ENCODE results near the gene WDR5B. TPM values are rescaled to one million over a fixed set of nuclear protein-coding genes. Genes with fewer than 3 reads are reported as not detected.

Gene WDR5B
- total and polyA plus RNA-seq, 2 experiments from 2014 or later = 3.7 to 5.6 TPM

DNA sequence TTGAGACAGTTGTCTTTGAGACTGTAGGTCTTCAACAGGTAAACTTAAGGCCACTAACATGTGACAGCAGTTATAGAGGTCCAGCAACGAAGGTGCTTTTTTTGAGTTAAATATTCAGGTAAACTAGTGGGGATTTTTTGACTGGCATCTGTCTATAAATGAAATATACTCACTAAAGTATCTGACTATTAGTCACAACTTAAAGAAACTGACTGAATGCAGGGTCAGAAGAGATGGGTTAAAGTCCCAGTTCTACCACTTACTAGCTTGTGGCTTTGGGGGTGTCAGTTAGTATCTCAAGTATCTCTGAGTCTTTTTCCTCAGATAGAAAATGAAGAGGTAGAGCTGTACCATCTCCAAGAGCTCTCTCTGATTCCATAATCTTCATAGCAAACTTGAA is 50.8 kb downstream of the WDR5B start:
- no peak overlapping the region for H3K27ac ChIP-seq
- TF ChIP-seq EZH2phosphoT487 (IDR thresholded peaks at IDR 0.05; ENCODE audit: insufficient read depth, low read depth) = no peak
- TF ChIP-seq EZH2 (IDR thresholded peaks at IDR 0.05; ENCODE audit: insufficient read depth, poor library complexity, severe bottlenecking) = no peak
- no peaks in the 10 kb centered on the region for H3K79me2 ChIP-seq (ENCODE audit: insufficient read depth)
- no peak overlapping the region for H3K9ac ChIP-seq
- H3K36me3 ChIP-seq (ENCODE audit: low read depth) = peaks cover 21% of the 10 kb centered on the region; the same call in 1 of the 2 replicates
- in situ Hi-C loops (cut with MboI) = no loop called here
- no peaks in the 10 kb centered on the region for H4K20me1 ChIP-seq (ENCODE audit: insufficient read depth)
- no peak overlapping the region for H3K4me3 ChIP-seq
- H3K4me2 ChIP-seq (ENCODE audit: unreplicated experiment) = no peak overlapping the region
- H3K4me1 ChIP-seq (ENCODE audit: insufficient read depth) = peaks cover 7% of the 10 kb centered on the region; the same call in 1 of the 2 replicates
- WGBS, 2 experiments (ENCODE audit: low coverage in 1 of 2, low lambda C conversion rate in 2 of 2, missing lambda C conversion rate in 2 of 2) = 86 to 91% methylated on average over 1 of the region's 1 CpG
- no peaks in the 10 kb centered on the region for H3K9me3 ChIP-seq (ENCODE audit: low read depth)
- no peaks in the 10 kb centered on the region for H3F3A ChIP-seq (ENCODE audit: insufficient read depth)
- no peaks in the 10 kb centered on the region for H3K9me2 ChIP-seq (ENCODE audit: insufficient read depth)
- DNase-seq = no peak
- no peak overlapping the region for H2AFZ ChIP-seq
- no peaks in the 10 kb centered on the region for H3K27me3 ChIP-seq (replicated peaks; ENCODE audit: insufficient read depth)

DNA sequence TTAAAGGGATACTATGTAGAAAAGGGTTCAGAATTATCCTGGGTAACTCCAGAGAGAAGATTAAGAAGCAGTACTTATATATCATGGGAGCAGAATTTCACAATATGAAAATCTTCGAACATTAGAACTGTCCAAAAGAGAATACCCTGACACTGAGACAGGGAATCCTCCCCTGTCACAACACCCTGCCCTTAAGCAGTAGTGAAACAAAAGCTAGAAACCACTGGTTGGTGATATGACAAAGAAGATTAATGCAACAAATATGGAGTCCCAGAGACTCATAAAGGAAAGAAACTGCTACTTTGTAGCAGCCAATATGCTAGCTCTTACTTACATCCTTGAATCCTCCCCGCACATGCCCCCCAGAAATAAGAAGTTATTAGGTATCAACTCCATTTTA is 51.4 kb downstream of the WDR5B start:
- no peak for DNase-seq
- H3K4me2 ChIP-seq (ENCODE audit: unreplicated experiment) = no peak overlapping the region
- 78 to 79% methylated on average over 2 of the region's 2 CpGs for WGBS, 2 experiments (ENCODE audit: low coverage in 1 of 2, low lambda C conversion rate in 2 of 2, missing lambda C conversion rate in 2 of 2)
- no peaks in the 10 kb centered on the region for H4K20me1 ChIP-seq (ENCODE audit: insufficient read depth)
- H3K27ac ChIP-seq = no peak overlapping the region
- H3K36me3 ChIP-seq (ENCODE audit: low read depth) = peaks cover 21% of the 10 kb centered on the region; the same call in 1 of the 2 replicates
- no peaks in the 10 kb centered on the region for H3K79me2 ChIP-seq (ENCODE audit: insufficient read depth)
- peaks cover 7% of the 10 kb centered on the region; the same call in 1 of the 2 replicates for H3K4me1 ChIP-seq (ENCODE audit: insufficient read depth)
- no peaks in the 10 kb centered on the region for H3F3A ChIP-seq (ENCODE audit: insufficient read depth)
- no peak overlapping the region for H2AFZ ChIP-seq
- TF ChIP-seq EZH2 (IDR thresholded peaks at IDR 0.05; ENCODE audit: insufficient read depth, poor library complexity, severe bottlenecking) (no peak), EZH2phosphoT487 (IDR thresholded peaks at IDR 0.05; ENCODE audit: insufficient read depth, low read depth) (no peak)
- H3K4me3 ChIP-seq = no peak overlapping the region
- H3K9me2 ChIP-seq (ENCODE audit: insufficient read depth) = no peaks in the 10 kb centered on the region
- H3K27me3 ChIP-seq (replicated peaks; ENCODE audit: insufficient read depth) = no peaks in the 10 kb centered on the region
- H3K9me3 ChIP-seq (ENCODE audit: low read depth) = no peaks in the 10 kb centered on the region
- in situ Hi-C loops (cut with MboI) = no loop called here
- H3K9ac ChIP-seq = no peak overlapping the region

Small RNA genes within 50 kb of the gene (small RNA-seq; reads per million reads assigned to genes)
- gene AC083798.1 (ENCODE audit: low read depth, low replicate concordance) = not detected

Other genes with a start within 250 kb of the WDR5B start
- not detected in 2 replicates for gene CASR, start 232.4 kb downstream of the WDR5B start, total RNA-seq (2014; rRNA removed; shearing (Covaris generic))
- gene CASR, start 232.4 kb downstream of the WDR5B start, polyA plus RNA-seq (2016; fragmentation: Nextera tagmentation; extraction: Ambion mirVana) = not detected in 2 replicates
- gene CSTA, start 90.8 kb downstream of the WDR5B start, total RNA-seq (2014; rRNA removed; shearing (Covaris generic)) = 1.8 and 2.0 TPM in 2 replicates
- 5.3 and 5.8 TPM in 2 replicates for gene CSTA, start 90.8 kb downstream of the WDR5B start, polyA plus RNA-seq (2016; fragmentation: Nextera tagmentation; extraction: Ambion mirVana)
- 12.3 and 33.1 TPM in 2 replicates for gene MIX23, start 32.8 kb downstream of the WDR5B start, total RNA-seq (2014; rRNA removed; shearing (Covaris generic))
- gene MIX23, start 32.8 kb downstream of the WDR5B start, polyA plus RNA-seq (2016; fragmentation: Nextera tagmentation; extraction: Ambion mirVana) = 22.1 and 22.7 TPM in 2 replicates
- 8.0 and 25.2 TPM in 2 replicates for gene FAM162A, start 31.9 kb downstream of the WDR5B start, total RNA-seq (2014; rRNA removed; shearing (Covaris generic))
- 101 TPM in 2 replicates for gene FAM162A, start 31.9 kb downstream of the WDR5B start, polyA plus RNA-seq (2016; fragmentation: Nextera tagmentation; extraction: Ambion mirVana)
- 34.0 and 46.8 TPM in 2 replicates for gene KPNA1, start 98.9 kb upstream of the WDR5B start, total RNA-seq (2014; rRNA removed; shearing (Covaris generic))
- gene KPNA1, start 98.9 kb upstream of the WDR5B start, polyA plus RNA-seq (2016; fragmentation: Nextera tagmentation; extraction: Ambion mirVana) = 62.6 and 65.2 TPM in 2 replicates
- 15.2 and 16.4 TPM in 2 replicates for gene PARP9, start 148.2 kb upstream of the WDR5B start, total RNA-seq (2014; rRNA removed; shearing (Covaris generic))
- gene PARP9, start 148.2 kb upstream of the WDR5B start, polyA plus RNA-seq (2016; fragmentation: Nextera tagmentation; extraction: Ambion mirVana) = 13.7 and 14.2 TPM in 2 replicates
- 10.1 and 12.9 TPM in 2 replicates for gene DTX3L, start 148.3 kb upstream of the WDR5B start, total RNA-seq (2014; rRNA removed; shearing (Covaris generic))
- gene DTX3L, start 148.3 kb upstream of the WDR5B start, polyA plus RNA-seq (2016; fragmentation: Nextera tagmentation; extraction: Ambion mirVana) = 7.7 and 9.4 TPM in 2 replicates
- gene PARP15, start 161.6 kb upstream of the WDR5B start, total RNA-seq (2014; rRNA removed; shearing (Covaris generic)) = under 0.01 TPM in 1 of 2 replicates, not detected in the other
- gene PARP15, start 161.6 kb upstream of the WDR5B start, polyA plus RNA-seq (2016; fragmentation: Nextera tagmentation; extraction: Ambion mirVana) = 0.29 TPM in 2 replicates